HG02763 (cell line): ENCODE data around the gene HOXC9.

Experiments used
- ATAC-seq: cut with Tn5 transposase; IDR thresholded peaks from one replicate; pipeline ENCODE4 v1.9.1; 2021; ENCODE audit warnings: mild to moderate bottlenecking, moderate library complexity; ENCODE audit not compliant: unreplicated experiment

Gene HOXC9

GRCh38 chr12:54024581-54025305 lies 24.8 kb downstream of the HOXC9 start:
- no peak for ATAC-seq

- ATAC-seq = no peak
Measured at GRCh38 chr12:54025499-54026405, 25.8 kb downstream of the HOXC9 start.

- ATAC-seq = no peak
Measured at GRCh38 chr12:54026640-54027441, 26.9 kb downstream of the HOXC9 start.

- ATAC-seq = no peak
Measured at GRCh38 chr12:54027442-54027786, 27.5 kb downstream of the HOXC9 start.

GRCh38 chr12:54028314-54029201 lies 28.6 kb downstream of the HOXC9 start, which contains the start of gene HOXC6:
HOXC6 (plus strand) TSS chr12:54028440; CDS start chr12:54028522, 82 bp downstream.
- ATAC-seq = no peak

- ATAC-seq = no peak
Measured at GRCh38 chr12:54029529-54030441, 29.8 kb downstream of the HOXC9 start.

GRCh38 chr12:54030442-54030801 lies 30.5 kb downstream of the HOXC9 start:
- no peak for ATAC-seq

- ATAC-seq = no peak
Measured at GRCh38 chr12:54030889-54031471, 31.0 kb downstream of the HOXC9 start.

- ATAC-seq = no peak
Measured at GRCh38 chr12:54031480-54031879, 31.5 kb downstream of the HOXC9 start.

- no peak for ATAC-seq
Measured at GRCh38 chr12:54032086-54032619, 32.2 kb downstream of the HOXC9 start.

- no peak for ATAC-seq
Measured at GRCh38 chr12:54032627-54033100, 32.7 kb downstream of the HOXC9 start, which contains the start of gene HOXC5. HOXC5 (plus strand) TSS chr12:54033050; CDS start chr12:54033123, 73 bp downstream.

- ATAC-seq = no peak
Measured at GRCh38 chr12:54033106-54033979, 33.4 kb downstream of the HOXC9 start.

GRCh38 chr12:54033980-54034784 lies 34.2 kb downstream of the HOXC9 start:
- no peak for ATAC-seq

- ATAC-seq = no peak
Measured at GRCh38 chr12:54034785-54035310, 34.9 kb downstream of the HOXC9 start.

- no peak for ATAC-seq
Measured at GRCh38 chr12:54035568-54036264, 35.8 kb downstream of the HOXC9 start.
